GM21825 (cell line): ENCODE data around the gene MRTFB.

Experiments
- ATAC-seq: cut with Tn5 transposase; IDR thresholded peaks from one replicate; pipeline ENCODE4 v1.9.1; 2021; ENCODE audit warnings: mild to moderate bottlenecking, moderate library complexity; ENCODE audit not compliant: unreplicated experiment

MRTFB gene

GRCh38 chr16:14129502-14129901 is 58.4 kb downstream of the MRTFB start:
- ATAC-seq = no peak

- ATAC-seq = peak; percentile 25
Measured at GRCh38 chr16:14131774-14132695, 60.9 kb downstream of the MRTFB start.

DNA sequence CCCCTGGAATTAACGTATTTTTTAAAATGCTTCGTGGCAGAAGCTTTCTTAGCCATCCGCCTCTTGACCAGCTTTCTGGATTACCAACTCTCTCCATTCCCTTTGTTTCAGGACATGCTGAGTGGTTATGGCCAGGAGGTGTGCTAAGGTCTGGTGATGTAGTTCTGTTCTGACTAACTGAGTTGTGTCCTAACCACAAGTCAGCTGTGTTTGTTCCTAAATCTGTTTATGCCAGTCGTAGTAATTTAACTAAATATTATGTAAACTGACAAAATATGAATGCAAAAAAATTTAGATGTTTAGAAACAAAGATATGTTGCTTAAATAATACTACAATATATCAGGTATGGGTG is 61.6 kb downstream of the MRTFB start:
- ATAC-seq = peak; percentile 79

DNA sequence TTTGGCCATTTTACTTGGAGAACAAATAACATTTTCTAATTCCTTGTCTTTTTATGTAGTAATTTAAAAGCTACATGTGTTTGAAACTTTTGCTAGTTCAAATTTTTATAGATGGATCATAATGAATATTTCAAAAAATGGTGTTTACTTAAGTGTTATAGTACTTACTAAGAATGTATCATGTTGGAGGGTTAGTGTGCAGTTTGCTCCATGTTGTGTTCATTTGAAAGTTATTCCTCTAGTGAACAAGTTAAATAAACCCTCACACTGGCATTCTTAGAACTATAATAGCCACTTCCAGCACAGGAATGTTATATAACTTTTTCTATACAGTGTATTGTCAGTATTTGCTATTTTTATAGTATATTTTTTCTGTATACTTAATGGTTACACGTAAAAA is 62.8 kb downstream of the MRTFB start:
- no peak for ATAC-seq

GRCh38 chr16:14135704-14136103 is 64.6 kb downstream of the MRTFB start:
- ATAC-seq = no peak

DNA sequence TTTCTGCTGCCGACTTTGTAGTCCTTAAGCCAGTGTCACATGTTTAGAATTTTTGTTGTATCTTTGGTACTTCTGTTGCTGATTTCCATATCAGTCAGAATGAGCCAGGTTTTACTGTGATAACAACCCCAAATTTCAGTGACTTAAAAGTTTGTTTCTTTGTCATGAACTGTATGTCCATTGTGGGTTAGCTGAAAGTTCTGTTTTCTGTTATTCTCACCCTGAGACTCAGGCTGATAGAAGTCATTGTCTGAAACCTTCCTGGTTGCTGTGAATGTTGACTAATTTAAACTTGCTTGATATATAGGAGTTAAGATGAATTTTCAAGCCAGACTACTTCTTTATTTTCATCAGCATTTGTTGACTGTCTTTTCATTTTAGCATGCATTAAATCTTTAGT is 68.8 kb downstream of the MRTFB start:
- ATAC-seq = no peak

DNA sequence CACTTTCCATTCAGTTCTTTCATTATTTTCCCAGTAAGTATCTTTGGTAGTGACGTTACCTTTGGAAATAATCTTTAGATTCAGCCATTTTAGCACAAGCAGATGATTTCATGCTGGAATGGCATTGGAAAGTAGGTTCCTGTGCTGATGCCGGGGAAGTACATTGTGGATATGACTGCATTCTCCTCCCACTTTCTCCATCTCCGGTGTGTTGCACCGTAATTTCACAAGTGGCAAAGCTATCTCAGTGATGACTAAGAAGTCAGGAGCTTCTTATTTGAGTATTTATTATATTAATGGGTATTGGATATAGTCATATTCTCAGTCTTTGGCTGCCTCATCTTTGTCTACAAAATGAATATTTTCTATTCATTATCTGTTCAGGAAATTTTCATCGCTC is 69.8 kb downstream of the MRTFB start:
- no peak for ATAC-seq

GRCh38 chr16:14146445-14146844 is 75.3 kb downstream of the MRTFB start:
- no peak for ATAC-seq

DNA sequence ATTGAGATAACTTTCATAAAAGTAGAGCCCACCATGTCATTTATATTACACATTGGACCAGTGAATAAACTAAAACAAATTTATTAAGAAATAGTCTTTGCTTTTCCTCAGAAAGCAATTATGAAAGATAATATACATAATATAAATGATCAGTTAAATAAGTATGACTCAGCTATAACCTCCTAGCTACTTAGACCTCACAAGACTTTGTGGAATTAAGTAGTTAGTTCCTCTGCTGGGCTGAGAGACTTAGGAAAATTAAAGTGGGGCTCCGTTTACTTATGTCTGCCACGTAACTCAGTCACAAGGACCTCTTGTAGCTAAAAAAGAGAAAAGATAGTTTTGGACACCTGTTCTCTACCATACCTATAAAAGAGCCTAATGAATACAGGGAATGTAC is 76.9 kb downstream of the MRTFB start:
- ATAC-seq = no peak

DNA sequence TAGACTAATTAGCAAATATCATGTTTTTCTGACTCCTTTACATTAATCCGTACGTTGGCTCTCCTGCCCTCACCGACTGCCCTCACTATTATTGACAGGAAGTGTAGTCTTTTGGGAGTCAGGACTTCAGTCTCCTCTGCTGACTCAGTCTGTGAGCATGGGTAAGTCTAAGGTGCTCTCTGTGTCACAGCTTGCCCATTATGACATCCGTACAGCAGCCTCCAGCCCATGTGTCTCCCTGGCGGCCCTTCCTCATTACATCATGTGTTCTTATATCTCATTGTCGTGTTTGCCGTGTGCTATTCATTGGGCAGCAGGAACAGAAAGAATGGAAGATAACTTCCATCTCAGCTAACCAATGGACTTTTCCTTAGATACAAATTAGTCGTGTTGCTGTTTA is 77.5 kb downstream of the MRTFB start:
- no peak for ATAC-seq

GRCh38 chr16:14150796-14151195 is 79.7 kb downstream of the MRTFB start:
- no peak for ATAC-seq

DNA sequence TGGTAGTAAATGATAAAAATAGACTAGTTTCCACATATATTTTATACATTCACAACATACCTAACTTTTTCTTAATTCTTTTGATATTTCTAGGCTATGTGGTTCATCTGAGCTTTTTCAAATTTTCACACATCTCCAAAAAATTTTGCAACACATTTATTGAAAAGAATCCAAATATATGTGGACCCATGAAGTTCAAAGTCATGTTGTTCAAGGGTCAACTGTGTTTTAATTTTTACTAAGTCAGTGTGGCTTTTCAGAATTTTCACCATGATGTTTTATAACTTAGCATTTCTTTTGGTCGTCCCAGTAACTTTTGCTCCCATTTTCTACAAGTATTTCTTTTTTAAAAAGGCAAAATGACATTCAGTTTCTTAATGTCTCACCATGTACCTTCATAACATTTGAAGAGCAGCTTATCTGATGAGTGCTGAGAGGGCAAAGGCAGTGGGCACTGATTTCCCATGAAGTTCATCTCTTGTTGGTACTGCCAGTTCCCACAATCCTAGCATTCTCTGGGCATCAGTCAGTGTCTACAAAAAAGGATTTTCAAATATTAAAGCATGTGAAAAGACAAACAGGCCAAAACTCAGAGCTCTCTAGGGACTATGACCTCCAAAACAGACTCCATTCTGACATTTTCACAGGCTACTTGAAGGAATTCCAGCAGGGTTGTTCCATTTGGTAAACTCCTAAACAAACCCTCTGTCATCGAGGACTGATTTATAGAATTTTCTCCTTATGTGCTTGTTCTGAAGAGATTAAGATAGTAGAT is 80.3 kb downstream of the MRTFB start:
- no peak for ATAC-seq

- no peak for ATAC-seq
Measured at GRCh38 chr16:14155572-14156190, 84.6 kb downstream of the MRTFB start.

GRCh38 chr16:14164916-14165662 is 94.0 kb downstream of the MRTFB start:
- ATAC-seq = no peak

GRCh38 chr16:14168146-14168545 is 97.0 kb downstream of the MRTFB start:
- no peak for ATAC-seq

- no peak for ATAC-seq
Measured at GRCh38 chr16:14172200-14172809, 101.2 kb downstream of the MRTFB start.

DNA sequence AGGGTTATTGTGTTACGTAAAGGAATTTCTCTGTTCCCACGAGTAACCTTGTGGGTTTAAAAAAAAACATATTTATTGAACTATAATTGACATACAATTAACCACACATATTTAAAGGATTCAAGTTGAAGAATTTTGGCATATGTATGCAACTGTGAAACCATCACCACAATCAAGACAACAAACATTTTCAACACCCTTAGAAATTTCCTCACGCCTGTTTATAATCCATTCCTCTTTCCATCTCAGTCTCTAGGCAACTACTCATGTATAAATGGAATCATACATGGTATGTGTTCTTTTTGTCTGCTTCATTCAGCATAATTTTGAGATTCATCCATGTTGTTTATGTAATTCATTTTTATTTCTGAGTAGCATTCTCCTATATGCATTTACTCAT is 104.0 kb downstream of the MRTFB start:
- no peak for ATAC-seq

DNA sequence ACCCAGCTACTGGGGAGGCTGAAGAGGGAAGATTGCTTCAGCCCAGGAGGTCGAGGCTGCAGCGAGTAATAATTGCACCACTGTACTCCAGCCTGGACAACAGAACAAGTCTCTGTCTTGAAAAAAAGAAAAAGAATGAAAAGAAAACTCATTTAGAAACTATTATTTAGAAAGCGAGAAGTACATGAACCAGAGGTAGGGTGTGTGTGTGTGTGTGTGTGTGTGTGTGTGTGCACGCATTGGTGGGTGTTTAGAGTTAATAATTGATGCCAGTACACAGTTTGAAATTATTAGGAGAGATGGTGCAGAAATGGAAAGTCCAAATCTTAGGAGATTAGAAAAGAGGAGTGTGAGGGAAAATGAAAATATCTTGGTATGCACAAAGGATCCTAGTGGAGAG is 106.6 kb downstream of the MRTFB start:
- ATAC-seq = no peak

GRCh38 chr16:14179116-14179515 is 108.0 kb downstream of the MRTFB start:
- no peak for ATAC-seq

DNA sequence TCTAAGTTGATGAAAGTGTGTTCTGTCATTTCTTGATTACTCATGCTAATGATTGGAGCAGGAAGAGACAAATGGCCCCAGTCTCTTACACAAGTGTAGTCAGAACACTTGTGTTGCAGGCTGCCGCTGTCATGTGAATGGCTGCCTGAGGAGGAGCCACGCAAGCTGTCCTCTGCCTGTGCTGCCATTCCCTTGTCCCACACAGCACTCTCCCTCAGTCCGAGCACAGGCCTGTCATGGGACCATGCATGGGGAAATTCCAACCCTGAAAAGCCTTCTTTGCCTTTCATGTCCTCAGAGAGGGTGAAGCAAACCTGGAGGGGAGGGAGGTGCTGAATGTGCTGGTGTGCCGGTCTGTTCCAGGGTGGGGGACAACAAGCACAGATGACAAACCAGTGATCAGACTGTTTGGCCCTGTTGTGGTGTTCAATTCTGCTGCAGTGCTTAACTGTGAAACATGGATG is 109.4 kb downstream of the MRTFB start:
- no peak for ATAC-seq
